HG02571 (cell line): Measurements from ENCODE around the gene PIGW.

Experiments
- ATAC-seq: cut with Tn5 transposase; IDR thresholded peaks from one replicate; pipeline ENCODE4 v1.9.1; 2021; ENCODE audit warnings: mild to moderate bottlenecking, moderate library complexity; ENCODE audit not compliant: unreplicated experiment

Gene PIGW, protein sequence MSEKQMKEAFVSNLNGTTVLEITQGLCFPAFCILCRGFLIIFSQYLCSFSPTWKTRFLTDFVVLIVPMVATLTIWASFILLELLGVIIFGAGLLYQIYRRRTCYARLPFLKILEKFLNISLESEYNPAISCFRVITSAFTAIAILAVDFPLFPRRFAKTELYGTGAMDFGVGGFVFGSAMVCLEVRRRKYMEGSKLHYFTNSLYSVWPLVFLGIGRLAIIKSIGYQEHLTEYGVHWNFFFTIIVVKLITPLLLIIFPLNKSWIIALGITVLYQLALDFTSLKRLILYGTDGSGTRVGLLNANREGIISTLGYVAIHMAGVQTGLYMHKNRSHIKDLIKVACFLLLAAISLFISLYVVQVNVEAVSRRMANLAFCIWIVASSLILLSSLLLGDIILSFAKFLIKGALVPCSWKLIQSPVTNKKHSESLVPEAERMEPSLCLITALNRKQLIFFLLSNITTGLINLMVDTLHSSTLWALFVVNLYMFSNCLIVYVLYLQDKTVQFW

DNA sequence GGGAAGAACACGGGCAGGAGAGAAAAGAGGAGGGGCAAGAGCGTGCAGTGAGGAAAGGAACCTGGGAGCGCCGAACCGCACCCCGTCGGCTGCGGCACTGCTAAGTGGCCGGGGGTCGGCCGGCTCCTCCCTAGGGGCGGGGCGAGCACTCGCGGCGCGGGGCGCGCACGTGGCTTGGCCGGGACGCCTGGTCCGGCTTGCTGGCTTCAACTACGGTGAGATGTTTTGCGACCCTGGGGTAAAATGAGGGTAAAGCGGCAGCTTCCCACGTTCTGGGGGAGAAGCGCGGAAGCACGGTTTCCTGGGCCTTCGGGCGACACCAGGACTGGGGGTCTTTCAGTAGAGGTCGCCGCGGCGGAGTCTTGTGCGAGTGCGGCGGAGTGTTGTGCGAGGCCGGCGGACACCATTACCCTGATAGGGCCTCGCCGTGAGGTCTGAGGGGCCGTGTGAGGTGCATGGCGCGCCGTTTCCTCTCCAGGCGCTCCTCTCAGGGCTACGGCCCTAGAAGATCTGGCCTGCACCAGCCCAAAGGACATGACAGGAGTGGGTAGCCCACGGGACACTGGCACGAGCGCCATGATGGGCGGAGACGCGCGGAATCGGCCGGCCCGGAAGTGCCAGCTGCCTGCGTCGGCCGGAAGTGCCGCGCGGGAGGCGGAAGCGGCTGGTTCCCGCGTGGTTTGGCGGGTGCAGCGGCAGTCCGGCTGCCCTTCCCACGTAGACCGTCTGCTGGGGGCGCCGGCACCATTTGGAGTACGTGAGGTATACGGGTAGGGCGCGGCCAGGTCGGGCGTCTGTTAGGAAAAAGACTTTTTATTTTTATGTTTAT, at the start of gene PIGW, which contains the start of gene MYO19:
Gene PIGW, plus strand, starts transcription at position 148 of the 829 bp plus-strand sequence. CDS start 2,115 bp downstream, outside the sequence.
Gene MYO19, minus strand, starts transcription at position 29 of the 829 bp plus-strand sequence. CDS start 2,330 bp downstream, outside the sequence.
- peak; percentile 71 for ATAC-seq

GRCh38 chr17:36485027-36485426, 49.8 kb upstream of the PIGW start:
- ATAC-seq, result no peak

GRCh38 chr17:36485805-36486203, 49.0 kb upstream of the PIGW start:
- ATAC-seq, result no peak

DNA sequence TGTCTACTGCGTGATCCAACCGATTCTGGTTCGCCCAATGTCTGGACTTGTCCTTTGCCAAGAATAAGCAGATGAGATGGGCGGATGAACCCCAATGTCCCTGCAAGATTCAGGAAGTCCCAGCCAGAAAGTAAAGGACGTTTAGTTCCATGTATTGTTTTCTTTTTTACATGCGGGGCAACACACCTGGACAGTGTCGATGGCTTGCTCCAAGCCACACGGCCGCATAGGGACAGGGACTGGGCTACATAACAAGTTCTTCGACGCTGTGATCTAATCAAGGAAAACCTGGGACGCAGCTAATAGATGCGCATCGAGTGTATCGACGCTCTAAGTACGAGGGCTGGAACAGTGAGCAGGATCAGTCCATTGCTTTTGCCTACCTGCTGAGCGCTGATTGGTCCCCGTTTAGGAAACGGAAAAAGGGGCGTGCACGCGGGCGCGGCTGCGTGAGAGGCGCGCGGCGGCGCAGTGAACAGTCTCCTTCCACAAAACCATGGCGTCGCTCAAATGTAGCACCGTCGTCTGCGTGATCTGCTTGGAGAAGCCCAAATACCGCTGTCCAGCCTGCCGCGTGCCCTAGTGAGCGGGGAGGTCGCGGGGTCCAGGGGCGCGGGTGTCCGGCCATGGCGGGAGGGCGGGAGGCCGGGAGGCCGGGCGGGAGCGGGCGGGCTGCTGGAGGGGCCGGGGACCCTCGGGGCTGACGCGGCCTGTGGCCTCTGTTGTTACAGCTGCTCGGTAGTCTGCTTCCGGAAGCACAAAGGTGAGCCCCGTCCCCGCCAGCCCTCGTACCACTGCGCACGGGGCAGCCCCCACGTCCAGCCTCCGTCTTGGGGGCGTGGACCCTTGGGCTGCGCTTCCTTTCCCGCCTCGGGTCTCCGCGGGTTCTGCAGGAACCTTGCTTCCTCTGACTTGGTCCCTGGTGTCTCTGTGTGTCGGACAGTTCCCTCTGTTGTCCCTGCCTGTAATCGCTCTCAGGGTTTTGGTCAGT, 48.3 kb upstream of the PIGW start, which contains the start of gene ZNHIT3:
Gene ZNHIT3, plus strand, starts transcription at position 478 of the 991 bp plus-strand sequence. Its CDS starts 19 bp downstream, at position 497.
- peak; percentile 85 for ATAC-seq

DNA sequence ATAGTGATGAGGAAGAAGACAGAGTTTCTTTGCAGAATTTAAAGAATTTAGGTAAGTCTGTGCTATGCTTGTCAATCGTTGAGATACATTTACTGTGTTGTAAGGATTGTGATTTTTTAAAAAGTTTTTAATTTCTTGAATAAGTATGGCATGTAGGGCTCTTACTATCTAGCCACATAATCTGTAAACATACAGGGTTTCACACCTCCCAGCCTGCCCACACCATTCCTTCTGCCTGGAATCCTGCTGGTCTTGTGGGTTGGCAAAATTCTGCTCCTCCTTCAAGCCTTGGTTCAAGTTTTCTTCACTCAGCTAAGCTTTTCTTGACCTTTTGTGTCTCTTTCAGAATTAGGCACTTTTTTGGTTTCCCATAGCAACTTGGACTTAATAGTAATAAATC, 40.8 kb upstream of the PIGW start:
- ATAC-seq, result no peak

DNA sequence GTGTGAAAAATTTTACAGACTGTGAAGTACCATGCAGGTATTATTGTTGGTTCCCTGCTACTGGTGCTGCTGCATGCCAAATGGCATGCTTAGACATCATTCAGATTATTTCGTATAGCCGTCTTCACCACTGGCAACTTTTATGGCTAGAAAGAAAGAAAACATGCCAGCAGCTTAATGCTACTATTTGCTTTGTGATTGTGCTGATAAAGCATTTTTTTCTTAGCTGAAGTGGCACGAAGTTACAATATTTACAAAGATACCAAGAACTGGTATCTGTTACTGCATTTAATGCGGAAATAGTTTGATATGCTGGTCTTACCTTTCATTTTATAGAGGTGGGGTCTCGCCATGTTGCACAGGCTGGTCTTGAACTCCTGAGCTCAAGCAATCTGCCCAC, 40.1 kb upstream of the PIGW start:
- no peak for ATAC-seq

DNA sequence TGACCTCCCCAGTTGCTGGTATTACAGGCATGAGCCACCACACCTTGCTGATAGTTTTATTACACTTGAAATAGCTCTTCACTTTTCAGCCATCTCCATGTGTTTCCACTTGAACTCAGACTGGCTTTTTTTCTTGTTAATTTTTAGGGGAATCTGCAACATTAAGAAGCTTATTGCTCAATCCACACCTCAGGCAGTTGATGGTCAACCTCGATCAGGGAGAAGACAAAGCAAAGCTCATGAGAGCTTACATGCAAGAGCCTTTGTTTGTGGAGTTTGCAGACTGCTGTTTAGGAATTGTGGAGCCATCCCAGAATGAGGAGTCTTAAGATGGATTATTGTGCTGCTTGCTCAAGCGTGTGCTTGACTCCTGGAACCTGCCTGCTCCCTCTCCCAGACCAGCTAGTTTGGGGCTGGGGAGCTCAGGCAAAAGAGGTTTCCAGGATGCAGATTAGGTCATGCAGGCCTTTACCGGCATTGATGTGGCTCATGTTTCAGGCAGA, 39.7 kb upstream of the PIGW start:
- ATAC-seq, result no peak

DNA sequence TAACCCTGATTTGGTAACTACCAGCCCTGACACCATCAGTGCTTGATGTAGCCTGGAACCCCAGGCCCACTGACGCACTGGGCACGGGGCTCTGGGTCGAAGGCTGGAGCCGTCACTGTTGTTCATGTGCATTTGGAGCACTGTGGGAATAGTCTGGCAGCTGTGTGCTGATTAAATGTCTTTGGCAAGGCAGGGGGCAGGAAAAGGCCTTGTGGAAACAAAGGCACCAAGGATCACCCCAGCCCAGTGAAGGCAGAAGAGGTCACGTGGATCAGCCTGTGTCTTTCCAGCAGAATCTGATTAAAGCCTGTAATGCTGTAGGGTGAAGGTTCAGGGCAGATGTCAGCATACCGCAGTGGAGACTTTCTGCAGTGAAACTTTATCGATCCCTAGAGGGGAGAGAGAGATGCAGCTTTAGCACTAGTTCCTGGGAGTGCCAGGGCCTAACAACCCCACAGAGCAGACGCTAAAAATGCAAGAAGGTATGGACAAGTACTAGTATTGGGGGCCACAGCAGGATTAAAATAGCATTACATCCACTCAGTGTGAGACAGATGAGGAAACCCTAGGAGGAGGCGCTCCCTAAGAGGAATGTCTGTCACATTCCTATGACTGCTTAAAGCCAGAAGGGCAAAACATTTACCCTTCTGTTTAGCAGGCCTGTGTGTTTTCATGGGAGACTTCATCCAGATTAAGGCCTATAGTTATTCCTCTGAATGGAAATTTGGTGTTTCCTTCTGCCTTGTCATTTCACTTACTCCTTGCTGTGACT, 38.6 kb upstream of the PIGW start:
- no peak for ATAC-seq

DNA sequence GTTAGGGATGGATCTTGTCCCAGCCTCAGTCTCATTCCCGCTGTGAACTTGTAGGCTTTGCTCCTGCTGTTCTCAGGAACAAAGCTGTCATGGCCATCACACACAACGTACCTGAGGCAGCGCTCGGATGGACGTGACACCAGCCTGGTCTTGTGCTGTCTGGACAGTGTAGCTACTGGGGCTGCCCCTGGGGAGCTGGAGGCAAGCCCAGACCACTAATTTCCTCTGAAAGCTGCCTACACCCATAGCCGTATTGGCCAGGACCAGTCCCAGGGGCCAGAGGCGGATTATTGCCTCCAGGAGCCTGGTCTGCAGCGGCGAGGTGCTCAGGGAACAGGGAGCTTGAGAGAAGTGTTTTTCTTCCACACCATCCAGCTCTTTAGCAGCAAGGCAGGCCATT, 36.6 kb upstream of the PIGW start:
- ATAC-seq, result no peak

DNA sequence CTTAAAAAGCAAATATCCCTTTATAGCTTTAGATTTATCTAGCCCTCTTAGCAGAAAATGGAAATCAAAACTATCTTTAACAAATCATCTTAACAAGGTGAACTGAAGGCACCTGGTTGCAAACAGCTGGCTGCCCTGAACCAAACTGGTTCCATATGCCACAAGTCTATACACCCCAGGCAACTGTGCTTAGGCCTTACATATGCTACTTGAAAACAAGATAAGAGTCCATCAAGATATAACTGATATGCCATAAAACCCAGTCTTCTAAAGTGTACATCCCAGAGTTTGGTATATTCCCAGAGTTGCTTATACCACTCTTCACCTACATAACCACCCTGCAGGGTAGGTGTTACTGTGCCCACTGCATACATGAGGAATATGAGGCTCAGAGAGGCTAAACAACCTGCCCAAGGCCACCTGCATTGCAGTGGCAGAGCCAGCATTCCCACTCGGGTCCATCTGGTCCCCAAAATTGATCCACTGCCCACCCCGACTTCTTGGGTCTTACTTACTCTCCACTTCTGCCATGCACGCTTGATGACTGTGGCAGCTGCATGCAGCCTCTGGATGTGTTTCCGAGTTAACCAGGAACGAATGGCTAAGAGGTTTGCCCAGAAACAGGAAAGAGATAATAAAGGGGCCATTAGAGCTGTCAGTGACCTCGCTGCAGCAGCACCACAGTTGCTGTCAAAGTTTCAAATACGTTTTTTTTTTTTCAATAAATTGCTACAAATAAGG, 36.1 kb upstream of the PIGW start:
- no peak for ATAC-seq

DNA sequence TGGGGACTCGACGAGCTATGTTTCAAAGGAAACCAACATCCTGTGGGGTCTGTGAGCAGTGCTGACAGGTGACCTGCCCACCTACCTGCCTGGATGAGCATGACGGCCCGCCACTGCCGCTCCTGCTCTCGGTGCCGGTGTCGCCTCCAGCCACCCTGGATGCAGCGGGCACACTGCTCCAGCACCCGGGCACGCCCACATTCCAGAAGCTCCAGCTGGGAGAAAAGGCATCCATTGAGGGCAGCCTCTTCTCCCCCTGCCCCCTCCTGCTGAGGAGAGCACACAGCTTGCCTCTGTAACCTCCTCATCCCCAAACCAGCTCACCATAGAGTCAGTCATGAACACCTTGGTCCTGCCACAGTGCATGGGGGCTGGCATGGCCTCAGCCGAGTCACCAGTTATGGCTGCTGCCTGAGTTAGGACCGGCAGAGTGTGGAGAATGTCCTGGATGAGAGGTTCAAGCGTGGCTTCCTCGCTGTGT, 34.0 kb upstream of the PIGW start:
- no peak for ATAC-seq

DNA sequence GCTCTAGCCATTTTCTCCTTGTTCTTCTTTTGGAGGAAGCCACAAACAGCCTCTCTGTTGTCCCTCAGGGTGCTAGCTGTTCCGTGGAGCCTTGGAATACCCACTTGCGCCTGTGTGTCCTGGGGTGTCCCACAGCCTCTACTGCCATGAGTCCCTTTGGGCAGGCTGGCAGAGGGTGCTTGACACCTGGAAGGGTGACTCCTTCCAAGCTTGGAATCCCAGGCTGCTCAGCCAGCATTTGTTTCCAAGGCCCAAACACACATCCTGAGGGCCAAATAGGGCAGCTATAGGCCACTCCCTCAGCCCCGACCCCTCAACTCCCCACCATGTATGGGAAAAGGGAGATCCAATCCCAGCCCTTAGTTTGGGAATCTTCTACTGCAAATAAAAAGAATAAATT, 33.4 kb upstream of the PIGW start:
- ATAC-seq, result no peak

DNA sequence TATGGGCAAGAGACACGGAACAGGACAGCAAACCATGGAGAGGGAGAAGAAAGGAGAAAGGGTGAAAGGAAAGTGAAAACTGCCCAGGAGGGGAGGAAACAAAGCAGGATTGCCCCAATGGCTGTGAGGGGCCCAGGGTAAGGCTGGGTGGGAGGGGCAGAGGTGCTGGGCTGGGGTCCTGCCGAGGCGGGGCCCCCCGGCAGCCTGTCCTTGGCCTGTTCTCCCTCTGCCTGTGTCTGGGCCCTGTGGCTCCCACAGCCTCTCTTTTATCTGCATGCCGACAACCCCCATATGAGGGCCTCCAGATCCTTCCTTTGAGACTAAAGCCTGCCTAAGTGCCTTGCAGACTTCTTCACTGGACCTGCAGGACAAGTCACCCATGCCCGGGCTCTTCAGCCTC, 32.8 kb upstream of the PIGW start:
- ATAC-seq, result no peak

- ATAC-seq, result no peak
Measured at GRCh38 chr17:36503456-36504155, 31.2 kb upstream of the PIGW start.

DNA sequence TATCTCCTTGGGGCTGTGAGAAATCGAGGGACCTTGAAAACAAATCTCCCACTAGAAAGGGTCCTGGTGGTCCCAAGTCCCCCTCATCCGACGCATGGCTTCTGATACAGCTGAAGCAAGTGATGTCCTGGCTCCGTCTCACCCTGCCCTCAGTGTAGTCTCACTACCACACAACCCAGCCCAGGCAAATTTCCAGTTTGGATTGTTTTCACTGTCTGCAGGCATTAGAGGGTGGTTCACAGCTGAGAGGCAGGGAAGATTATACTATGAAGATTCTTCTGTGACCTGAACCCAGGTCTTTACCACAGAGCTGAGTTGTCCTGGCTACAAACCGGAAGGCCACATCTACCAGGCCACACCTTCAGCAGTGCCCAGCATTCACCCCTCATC, 30.6 kb upstream of the PIGW start:
- no peak for ATAC-seq

GRCh38 chr17:36505171-36505570, 29.6 kb upstream of the PIGW start:
- no peak for ATAC-seq

DNA sequence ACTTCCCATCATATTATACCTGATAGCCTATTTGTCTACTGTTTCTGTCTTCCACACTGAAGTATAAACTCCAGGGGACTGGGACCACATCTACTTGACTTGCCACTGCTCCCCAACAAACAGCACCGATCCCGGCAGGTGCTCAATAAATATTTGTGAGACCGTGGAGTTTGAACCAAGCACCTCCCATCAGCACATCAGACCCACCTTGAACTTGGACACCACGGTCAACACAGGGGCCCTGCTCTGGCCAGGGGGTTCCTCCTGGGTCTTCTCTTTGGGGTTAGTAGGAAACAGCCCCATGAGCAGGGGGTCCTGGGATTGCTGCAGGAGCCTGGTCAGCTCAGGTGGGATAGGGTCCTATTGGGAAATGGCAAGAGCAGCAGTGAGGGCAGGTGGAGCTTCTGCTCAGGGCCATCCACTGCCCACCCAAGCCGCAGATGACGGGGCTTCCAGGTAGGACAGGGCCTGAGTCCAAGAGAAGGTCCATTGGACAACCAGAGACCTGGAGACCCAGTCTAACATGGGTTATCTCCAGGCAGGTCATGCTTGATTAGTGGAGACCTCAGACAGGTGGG, 28.4 kb upstream of the PIGW start:
- no peak for ATAC-seq

- no peak for ATAC-seq
Measured at GRCh38 chr17:36506831-36507230, 28.0 kb upstream of the PIGW start.
